GM04503 (cell line): Measurements from ENCODE around the gene ACSM6.
"Not testable (repeated sequence)": the region's sequence is repeated elsewhere in the genome, so short reads cannot be mapped to it uniquely, and the experiment has no call there.

ENCODE experiments used
- DNase-seq: peaks from one replicate; pipeline ENCODE4 v3.0.0-alpha.2; 2012; ENCODE audit warnings: low read depth

ACSM6 gene

GRCh38 chr10:95217476-95217875, 23.4 kb downstream of the ACSM6 start:
- no peak for DNase-seq

GRCh38 chr10:95220539-95220938, 26.5 kb downstream of the ACSM6 start:
- no peak for DNase-seq

GRCh38 chr10:95221124-95221523, 27.1 kb downstream of the ACSM6 start:
- DNase-seq = no peak

- DNase-seq = no peak
These were observed 31.1 kb downstream of the ACSM6 start for GRCh38 chr10:95225136-95225535.

GRCh38 chr10:95228934-95229723, 35.1 kb downstream of the ACSM6 start:
- not testable (repeated sequence) for DNase-seq

GRCh38 chr10:95229724-95230627, 35.9 kb downstream of the ACSM6 start:
- DNase-seq = peak; percentile 99

- DNase-seq = not testable (repeated sequence)
These were observed 36.9 kb downstream of the ACSM6 start for GRCh38 chr10:95230677-95231586.

GRCh38 chr10:95233377-95234034, 39.5 kb downstream of the ACSM6 start:
- no peak for DNase-seq

- no peak for DNase-seq
These were observed 40.9 kb downstream of the ACSM6 start for GRCh38 chr10:95234951-95235350.

GRCh38 chr10:95235676-95236067, 41.6 kb downstream of the ACSM6 start:
- DNase-seq = no peak

- no peak for DNase-seq
These were observed 42.2 kb downstream of the ACSM6 start for GRCh38 chr10:95236068-95236903.

GRCh38 chr10:95237376-95238170, 43.5 kb downstream of the ACSM6 start:
- DNase-seq = no peak

GRCh38 chr10:95240096-95240495, 46.1 kb downstream of the ACSM6 start:
- not testable (repeated sequence) for DNase-seq

- DNase-seq = no peak
These were observed 46.8 kb downstream of the ACSM6 start for GRCh38 chr10:95240811-95241210.

- DNase-seq = no peak
These were observed 47.5 kb downstream of the ACSM6 start for GRCh38 chr10:95241533-95241932.

- DNase-seq = no peak
These were observed 48.7 kb downstream of the ACSM6 start for GRCh38 chr10:95242581-95243317.

- no peak for DNase-seq
These were observed 49.2 kb downstream of the ACSM6 start for GRCh38 chr10:95243318-95243617.

- DNase-seq = no peak
These were observed 50.1 kb downstream of the ACSM6 start for GRCh38 chr10:95244152-95244551.

- DNase-seq = no peak
These were observed 51.5 kb downstream of the ACSM6 start for GRCh38 chr10:95245425-95246055.
